Measurements from ENCODE around the gene CHST1.

The CHST1 gene

DNA sequence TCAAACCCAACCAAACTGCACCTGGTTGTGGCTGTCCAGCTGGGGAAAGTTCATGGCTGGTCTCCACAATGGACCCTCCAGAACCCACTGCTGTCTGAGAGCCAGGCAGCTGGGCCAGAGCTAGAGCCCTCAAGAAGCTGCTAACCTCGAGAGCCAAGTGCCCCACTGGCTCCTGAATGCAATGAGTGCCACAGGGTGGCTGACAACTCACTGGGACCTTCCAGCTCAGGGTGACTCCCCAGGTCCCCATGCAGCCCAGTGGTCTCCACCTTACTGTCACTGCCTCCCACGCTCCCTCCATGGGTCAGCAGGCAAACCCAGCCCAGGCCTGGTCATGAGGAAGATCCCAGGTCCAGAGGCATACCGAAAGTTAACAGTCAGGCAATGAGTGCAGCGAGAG, 8.0 kb upstream of the CHST1 start:
- DNase-seq = no peak

DNA sequence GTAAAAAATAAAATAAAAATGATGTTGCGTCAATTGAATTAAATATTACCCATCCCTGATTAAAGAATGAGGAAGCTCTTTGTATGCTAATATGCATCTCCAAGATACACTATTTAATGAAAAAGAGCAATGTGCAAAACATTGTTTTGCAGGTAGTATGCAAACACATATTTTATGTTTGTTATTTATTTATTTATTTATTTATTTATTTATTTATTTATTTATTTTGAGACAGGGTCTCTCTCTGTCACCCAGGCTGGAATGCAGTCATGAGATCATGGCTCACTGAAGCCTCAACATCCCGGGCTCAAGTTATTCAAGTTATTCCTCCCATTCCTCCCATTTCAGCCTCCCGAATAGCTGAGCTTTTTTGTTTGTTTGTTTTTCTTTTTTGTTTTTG, 7.2 kb upstream of the CHST1 start:
- DNase-seq = no peak

DNA sequence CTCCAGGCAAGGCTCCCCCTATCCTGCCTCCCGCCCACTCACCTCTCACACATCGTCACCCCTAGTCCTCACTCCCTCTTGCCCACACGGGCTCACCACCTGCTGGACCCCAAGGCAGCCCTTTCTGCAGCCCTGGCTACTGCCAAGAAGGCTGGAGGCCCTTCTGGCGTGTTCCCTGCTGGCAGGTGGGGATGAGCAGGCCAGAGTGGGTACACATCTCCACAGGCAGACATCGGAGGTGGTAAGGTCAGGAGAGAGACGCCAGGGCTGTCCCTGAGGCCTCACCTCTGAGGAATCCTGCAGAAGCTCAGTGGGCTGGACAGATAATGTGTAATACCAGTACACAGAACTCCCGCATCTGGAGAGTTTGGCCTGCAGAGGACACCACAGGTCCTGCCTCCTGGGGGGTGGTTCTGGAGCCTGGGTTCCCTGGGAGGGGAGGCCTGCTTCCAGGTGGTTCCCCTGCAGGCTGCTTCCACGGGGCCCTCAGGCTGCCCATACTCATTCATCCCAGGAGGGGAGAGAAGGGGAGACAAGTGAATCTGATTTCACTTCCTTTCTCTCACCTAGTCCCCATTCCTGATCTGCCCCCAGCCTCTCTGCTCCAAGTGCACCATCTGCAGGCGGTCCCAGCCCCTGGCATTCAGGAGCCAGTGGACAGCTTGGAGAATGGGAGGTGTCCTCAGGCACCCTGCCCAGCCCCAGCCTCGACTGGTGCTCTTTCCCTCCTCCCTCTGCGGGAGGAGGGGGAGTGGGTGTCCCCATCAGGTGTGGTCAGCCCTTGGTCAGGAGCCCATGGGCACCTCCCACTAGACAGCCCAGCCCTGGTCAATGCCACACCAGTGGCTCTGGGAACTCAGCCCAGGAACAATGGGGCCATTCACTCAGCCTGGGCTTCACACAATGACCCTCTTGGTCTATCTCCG, 6.1 kb upstream of the CHST1 start:
- no peak for DNase-seq

DNA sequence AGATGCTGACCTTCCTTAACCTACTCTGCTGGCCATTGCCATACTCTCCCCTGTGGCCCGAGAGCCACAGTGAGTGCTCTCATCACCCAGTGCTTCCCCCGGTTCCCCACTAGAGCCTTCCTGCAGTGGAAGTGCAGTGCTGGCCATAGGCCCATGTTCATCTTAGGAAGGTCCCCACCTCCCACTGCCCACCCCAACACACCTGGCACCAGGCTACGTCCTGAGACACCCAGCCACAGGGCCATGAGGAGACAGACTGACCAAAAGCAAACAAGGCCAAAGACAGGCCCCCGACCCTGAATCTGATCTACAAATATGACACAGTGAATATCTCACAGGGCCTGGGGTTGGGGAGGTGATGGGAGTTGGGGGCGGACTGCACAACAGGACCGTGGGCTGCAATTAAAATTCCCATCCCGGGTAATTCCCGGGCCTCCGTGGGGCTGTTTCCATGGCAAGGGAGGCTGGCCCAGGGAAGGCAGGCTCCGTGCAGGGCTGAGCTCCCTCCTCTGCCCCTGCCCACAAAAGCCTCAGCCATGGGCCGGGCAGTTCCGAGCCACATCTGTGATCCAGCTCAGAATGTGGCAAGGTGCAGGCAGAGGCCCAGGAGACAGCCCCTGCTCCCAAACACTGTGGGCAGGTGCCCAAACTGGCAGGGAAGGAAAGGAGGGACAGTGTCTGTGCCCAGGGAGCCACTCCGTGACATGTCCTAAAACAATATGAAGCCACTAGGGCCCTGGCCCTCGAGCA, 5.1 kb upstream of the CHST1 start:
- DNase-seq = no peak

DNA sequence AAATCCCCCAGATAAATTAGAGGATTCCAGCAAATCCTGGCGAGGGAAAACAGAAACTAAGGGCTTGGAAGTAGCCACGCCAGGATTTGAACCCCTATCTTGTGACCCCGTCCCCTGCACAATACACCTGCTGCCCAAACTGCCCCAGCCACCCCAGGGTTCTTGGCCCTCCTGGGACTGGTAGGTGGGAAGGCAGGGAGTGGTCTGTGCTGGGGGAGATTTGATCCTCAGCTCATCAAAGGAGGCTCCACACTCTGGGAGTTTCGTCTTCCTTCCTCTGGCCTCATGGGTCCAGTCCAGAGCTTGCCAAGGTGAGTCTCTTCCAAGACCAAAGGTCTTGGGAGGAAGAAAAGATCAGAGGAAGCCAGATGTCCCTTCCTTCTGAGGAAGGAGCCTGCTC, 4.5 kb upstream of the CHST1 start:
- DNase-seq = no peak

DNA sequence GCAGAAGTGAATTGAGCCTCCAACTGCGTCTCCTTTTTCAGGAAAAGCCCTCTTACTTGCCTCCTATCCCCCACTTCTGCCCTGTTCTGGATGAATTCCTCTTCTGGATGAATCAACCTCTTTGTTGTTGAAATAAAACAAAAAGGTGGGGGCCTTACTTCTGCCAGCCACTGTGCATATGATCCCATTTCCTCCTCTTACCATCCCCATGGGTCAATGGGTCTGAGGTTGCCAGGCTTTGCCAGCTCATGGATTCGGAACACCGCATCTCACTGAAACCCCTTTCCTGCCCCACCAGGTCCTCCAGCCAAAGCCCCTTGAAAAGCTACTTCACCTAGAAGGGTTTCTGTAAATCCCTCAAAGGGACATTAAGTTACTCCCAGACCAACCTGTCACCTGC, 3.7 kb upstream of the CHST1 start:
- no peak for DNase-seq

DNA sequence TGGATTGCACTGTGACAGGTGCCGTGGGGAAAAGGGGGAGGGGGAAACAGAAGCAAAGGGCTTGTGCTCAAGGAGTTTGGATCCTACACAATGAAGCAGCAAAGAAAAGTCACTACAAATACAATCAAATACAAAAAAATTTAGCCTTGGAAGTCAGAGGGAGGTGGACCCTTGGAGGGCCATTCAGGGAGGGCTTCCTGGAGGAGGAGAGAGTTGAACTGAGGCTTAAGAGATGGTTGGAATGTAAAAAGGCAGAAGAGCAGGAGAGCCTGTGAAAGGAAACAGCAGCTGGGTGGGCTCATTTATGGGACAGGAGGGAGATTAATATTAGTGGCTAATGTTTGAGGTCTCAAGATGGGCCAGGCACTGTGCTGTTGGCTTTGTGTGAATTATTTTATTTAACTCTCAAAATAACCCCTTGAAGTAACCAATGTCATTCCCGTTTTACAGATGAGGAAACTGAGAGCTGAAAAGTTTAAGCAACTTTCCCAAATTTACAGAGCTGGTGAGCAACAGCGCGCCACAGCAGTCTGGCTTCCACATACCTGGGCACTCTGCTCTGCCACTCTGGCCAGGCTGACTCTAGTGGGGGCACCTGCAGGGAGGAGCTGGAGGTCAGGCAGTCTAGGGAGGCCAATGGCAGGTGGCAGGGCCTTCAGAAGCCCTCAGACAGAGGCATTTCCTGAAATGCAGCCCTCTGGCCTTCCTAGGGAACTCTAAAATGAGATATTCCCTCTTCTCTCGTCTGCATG, 2.7 kb upstream of the CHST1 start:
- DNase-seq = no peak

DNA sequence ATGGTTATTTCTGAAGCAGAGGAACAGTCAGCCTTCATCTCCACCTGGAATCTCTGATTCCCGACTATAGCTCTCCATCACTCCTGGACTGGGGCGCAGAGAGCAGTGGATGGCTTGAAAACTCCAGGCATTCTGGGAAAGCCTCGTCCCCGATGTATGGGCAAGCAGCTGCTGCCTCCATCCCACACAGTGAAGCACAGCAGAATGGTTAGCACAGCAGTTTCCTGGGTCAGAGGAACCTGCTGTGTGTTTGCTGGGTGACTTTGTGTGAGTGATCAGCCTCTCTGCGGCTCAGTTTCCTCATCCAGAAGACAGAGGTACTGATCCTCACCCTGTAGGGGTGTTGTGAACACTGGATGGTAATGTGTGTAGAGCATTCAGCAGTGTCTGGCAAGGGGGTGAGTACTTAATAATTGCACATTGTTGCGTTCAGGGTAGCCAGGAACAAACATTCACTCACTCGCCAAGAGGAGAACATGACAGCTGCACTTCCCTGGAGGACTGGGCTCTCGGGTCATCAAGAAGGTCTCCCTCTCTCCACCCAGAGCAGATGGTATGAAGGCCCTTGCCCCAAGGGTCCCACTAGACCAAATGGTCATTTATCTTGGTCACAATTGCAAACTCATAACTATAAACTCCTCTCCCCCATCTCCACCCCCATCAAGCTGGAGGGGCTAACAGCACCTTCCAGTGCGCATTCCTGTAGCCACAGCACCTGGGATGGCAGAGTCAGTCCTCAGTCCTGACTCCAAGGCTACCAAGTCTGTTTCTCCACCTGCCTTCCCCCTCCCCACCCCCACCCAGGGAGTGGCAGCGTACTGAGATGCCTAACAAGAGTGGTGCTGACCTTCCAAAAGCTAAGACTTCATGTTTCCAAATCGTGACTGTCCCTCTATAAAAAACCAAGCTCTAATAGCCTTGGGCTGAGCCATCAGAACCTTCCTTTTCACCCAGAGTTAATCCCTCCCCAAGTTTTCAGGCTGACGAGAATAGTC, 1.5 kb upstream of the CHST1 start:
- no peak for DNase-seq

DNA sequence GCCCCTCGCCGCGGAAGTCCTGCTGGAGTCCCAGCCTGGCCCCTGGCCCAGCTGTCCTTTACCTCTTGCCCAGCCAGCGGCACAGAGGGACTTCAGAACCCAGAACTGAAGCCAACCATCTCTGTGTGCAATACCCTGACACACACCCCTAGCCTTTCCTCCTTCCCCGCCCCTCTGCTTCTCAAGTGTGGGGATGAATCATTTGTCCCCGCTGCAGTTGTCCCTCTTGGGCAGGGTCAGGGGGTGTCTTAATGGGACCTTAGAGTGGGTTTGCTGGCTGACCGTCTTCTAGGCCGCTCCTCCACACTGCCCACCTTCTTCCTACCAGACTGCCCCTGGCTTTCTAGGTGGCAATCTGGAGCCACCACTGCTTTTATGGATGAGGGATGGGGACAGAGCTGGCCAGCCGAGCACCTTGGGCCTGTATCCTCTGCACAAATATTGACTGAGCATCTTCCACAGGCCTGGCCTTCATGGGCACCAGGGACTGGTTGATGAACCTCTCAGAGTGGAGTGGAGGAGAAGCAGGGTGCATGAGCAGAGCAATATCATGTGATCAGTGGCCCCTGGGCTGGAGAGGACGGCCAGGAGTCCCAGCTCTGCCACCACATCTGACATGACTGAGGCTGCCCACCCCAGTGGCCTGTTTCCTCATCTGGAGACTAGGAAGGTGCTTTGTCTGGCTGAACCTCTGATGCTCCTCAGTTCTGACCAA, 668 bp upstream of the CHST1 start:
- no peak for DNase-seq

DNA sequence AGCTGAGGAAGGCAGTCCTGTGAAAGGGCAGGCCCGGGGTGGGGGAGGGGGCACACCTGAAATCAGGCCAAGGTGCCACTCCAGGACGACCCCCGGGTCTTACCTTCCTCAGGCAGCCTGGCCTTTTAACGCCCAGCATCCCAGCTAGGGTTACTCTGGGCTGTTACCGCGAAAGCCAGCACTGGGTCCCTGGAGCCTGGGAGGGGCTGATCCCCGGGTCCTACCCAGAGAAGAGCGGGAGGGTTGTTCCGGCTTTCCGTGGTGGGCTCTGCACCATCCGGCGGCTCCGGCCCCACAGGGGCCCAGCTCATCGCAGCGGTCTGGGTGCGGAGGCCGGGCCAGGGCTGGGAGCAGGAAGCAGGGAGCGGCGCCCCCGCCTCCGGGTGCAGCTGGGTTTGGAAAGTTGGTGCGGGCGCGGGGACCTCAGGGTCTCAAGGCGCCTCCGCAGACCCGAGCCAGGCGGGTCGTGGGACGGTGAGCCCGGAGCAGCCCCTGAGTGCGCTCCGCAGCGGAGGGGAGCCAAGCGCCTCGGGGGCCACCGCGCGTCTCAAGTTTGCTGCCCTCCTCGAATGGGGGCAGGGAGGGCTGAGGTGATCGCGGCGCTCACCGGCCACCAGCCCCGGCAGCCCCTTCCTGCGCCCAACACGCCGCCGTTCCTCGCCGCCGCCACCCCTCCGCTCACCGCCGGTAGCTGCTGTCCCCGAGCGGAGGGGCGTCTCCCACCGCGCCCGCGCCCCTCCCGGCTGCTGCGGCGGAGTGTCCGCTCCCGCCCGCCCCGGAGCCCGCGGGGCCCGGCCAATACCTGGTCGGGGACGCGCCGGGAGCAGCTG, 831 bp downstream of the CHST1 start:
- DNase-seq = no peak

DNA sequence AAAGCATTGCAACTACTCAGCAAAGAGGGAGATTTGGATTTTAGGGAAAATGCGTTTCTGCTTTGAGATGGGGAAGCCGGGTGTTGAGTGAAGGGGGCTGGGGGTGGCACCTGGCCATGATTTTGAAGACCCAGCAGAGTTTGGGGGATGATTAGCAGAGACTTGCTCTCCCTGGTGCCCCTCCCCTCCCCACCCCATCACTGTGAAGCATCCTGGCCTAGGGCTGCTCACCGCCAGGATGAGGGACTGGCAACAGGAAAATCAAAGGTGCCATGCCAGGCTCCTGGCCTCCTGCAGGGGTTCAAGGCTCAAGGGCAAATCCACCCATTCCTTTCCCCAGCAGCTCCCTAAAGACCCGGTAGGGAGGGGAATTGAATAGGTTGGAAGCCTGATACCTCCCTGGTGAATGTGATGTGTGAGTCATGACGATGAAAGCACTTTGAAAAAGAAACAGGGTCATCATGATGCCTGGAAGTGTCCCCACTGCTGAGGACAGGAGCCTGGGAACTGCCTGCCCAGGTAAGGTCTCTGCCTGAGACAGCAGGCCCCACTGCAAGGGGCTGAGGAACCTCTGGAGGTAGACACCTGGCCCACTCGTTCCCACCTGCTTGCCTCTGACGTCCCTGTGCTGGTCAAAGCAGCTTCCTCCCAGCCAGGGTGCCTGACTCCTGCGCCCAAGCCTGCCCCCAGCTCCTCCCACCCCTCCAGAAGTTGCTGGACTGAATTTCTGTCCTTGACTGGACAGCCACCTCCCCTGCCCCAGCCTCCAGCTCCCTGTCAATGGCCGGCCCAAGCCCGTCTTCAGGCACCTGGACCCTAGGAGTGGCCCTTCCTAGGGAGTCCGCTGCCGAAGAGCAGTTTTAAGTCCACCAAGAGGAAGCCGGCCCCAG, 1.7 kb downstream of the CHST1 start:
- no peak for DNase-seq

DNA sequence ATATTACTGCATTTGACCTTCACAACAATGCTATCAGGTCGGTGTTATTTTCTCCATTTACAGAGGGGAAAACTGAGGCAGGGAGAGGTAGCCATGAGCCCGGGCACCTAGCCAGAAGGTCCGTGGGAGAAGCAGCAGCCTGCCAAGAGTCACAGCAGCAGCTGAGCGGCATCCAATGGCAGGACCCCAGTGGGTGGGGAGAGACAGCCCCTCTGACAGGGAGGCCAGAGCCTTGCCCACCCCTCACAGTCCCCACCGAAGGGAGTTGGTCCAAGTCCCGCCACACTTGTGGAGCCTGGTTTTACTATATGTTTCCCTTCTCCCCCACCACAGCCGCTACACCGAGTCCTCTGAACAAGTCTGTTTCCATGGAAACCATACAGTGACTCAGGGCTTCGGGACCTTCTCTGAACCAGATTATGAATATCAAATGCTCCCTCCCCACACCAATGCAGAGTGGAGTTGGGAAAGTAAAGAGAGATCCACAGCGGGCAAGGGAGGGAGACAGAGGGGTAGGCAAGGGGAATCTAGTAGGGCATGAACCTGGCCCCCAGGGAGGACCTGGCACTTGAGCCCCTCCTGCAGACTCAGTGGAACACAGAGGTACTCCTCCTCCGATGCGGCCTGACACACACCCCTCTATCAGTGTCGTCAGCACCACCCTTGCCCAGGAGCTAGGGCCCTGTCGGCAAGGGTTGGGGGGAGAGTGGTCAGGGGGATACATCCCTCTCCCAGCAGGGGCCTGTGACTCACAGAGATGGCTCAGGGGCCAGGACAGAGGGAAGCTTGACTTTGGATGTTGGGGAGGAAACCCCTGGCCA, 2.5 kb downstream of the CHST1 start:
- DNase-seq = no peak

DNA sequence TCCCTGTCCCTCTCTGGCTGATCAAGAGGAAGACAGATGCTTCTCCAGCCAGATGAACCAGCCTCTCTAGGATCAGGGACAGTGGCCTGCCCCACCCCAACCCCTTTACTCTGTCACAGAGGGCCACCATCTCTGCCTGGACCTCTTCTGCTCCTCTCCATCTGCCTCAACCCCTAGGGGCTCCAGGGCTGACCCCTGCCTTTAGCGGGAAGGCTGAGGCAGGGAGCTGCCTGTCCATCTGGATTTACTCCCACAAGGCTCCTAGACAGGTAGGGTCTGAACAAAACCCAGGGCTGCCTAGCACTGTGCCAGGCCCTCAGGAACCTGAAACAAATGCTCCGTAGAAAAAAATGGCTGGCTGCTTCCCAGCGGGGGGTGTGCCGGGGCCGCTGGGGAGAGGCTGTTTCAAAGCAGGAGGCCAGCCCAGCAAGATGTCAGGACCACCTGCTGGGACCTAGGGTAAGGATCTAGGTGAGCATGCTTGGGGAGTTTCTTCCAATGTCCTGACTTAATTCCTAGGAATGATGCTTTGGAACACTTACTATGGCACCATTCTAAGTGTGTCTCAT, 3.2 kb downstream of the CHST1 start:
- DNase-seq = no peak

DNA sequence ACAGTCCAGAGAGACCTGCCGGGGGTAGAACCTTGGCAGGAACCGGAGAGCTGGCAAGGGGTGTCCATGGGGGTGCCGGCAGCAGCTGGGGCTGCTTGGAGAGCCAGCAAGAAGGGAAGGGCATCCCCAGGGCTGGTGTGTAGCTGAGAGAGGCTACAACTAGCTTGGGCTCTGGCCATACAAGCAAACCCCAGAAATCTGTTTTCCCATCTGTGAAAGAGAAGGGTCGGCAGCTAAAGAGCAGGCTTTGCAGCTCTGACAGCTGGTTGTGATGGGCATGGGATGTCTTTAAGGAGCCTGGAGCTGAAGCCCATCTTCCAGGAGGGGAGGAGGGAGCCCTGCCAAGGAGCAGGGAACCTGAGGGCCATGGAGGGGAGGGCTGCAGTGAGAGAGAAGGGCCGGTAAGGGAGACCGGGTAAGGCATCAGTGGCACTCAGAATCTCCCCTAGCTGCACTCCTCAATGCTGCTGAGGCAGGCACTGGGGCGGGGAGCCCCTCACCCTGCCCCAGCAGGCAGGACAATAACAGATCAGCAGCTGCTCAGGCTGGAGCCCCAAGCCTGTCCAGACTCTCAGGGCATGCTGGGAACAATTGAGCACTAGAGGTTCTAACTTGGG, 3.9 kb downstream of the CHST1 start:
- DNase-seq = no peak

DNA sequence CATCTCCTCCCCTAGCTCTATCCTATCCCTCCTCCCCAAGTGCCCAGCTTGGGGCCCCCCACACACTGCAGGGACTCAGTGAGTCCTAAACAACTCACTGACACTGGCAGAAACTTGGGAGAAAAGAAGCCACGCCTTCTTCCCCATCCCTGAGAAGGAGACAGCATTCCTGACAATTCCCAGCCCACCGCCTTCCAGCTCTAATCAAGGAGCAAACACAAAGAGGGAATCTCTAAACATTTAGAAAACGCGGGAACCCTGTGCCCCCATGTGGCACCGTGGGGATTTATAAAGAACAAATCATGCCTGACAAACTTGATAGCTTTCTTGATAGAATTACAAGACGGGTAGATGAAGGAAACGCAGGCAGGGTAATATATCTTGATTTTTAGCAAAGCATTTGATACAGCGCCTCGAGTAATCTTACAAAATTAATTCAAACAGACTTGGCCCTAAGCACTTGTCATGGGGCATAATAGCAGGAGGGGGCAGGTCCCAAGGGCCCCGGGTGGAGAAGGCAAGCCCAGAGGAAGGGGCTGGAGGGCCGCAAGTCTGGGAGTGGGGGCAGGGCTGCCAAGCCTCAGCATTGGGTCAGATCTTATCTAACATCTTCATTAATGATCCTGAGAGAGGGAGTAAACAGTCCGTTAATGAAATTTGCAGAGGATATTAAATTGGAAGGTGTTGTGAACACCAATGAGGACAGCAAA, 4.5 kb downstream of the CHST1 start:
- DNase-seq = no peak

DNA sequence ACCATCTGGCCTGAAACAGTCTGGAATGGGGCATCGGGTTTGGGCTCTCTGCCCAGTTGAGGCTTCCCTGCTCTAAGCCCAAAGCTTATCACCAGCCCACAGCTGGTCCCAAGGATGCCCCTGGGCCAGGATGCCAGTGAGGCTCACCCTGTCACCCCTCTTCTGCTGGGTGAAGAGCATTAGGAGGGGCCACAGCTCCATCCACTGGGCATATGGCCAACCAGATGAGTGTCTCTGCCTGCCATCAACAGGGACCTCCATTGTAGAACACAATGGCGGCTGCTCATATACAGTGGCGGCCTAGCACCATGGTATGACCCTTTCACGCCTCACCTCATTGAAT, 5.6 kb downstream of the CHST1 start:
- no peak for DNase-seq

All from activated naive CD4-positive, alpha-beta T cell (primary cell).